Liver (tissue), 3 donors: ENCODE results near the gene SIGLEC9.

Experiments
- CTCF ChIP-seq: fragments of 150-350 bp; IDR thresholded peaks from 2 replicates; pipeline ENCODE4 v1.5.1; 2017; ENCODE audit warnings: improper control_type of control experiment, low read depth, low read length; ENCODE audit not compliant: missing input control
- EGR1 ChIP-seq, 2 donors: IDR thresholded peaks; 2 replicates each; pipeline ENCODE4 v1.6.1; 2016 to 2018; ENCODE audit warnings: antibody characterized with exemption in 2 of 2, low read depth in 2 of 2
- GABPA ChIP-seq, 2 donors: IDR thresholded peaks in 1 of 2; conservative IDR thresholded peaks in 1 of 2; 2 replicates each; pipeline ENCODE4 v1.6.1; 2016; ENCODE audit warnings: antibody characterized with exemption in 2 of 2, mild to moderate bottlenecking in 1 of 2, moderate library complexity in 1 of 2
- RAD21 ChIP-seq, 2 donors: IDR thresholded peaks; 2 replicates each; pipeline ENCODE4 v1.6.1; 2016; ENCODE audit warnings: antibody characterized with exemption in 2 of 2, mild to moderate bottlenecking in 2 of 2
- REST ChIP-seq: IDR thresholded peaks from 2 replicates; pipeline ENCODE4 v1.6.1; 2016; ENCODE audit warnings: antibody characterized with exemption, mild to moderate bottlenecking
- SP1 ChIP-seq: IDR thresholded peaks from 2 replicates; pipeline ENCODE4 v1.6.1; 2018; ENCODE audit warnings: antibody characterized with exemption, mild to moderate bottlenecking
- TAF1 ChIP-seq: conservative IDR thresholded peaks from 2 replicates; pipeline ENCODE4 v1.6.1; 2016; ENCODE audit warnings: antibody characterized with exemption, mild to moderate bottlenecking
- YY1 ChIP-seq: IDR thresholded peaks from 2 replicates; pipeline ENCODE4 v1.6.1; 2016; ENCODE audit warnings: antibody characterized with exemption, mild to moderate bottlenecking
- donor health status: healthy.
- donor health status: healthy.

- TF ChIP-seq GABPA (IDR thresholded peaks at IDR 0.05 in 1 of 2, conservative IDR thresholded peaks at IDR 0.05 in 1 of 2) (no peak), CTCF (no peak), RAD21 (IDR thresholded peaks at IDR 0.05) (no peak), EGR1 (IDR thresholded peaks at IDR 0.05; ENCODE audit: low read depth in 2 of 2) (no peak), REST (no peak), TAF1 (no peak), SP1 (no peak), YY1 (no peak)
Measured at GRCh38 chr19:51168564-51169282, 44.0 kb downstream of the SIGLEC9 start.
